GM12878 (cell line): ENCODE results near the gene MRPL41. TPM values are rescaled to one million over a fixed set of nuclear protein-coding genes. Genes with fewer than 3 reads are reported as not detected.
"Not testable (repeated sequence)": the region's sequence is repeated elsewhere in the genome, so short reads cannot be mapped to it uniquely, and the experiment has no call there.

Experiments used
- ATAC-seq: fragments of 200-7000 bp; cut with Tn5 transposase; 3 replicates; pipeline ENCODE4 v1.9.1; 2020; ENCODE audit warnings: mild to moderate bottlenecking, moderate library complexity
- BruUV-seq: library from RNA; stranded (reverse); fragments of 400-500 nt; replicated peaks from 2 replicates; lab custom pipeline; 2021; lab: Mats Ljungman, UMichigan
- CTCF ChIA-PET: fragments of 300-600 bp; sonication (Branson Sonifier 250); formaldehyde crosslinking; extraction: SDS; loops from one replicate; lab custom pipeline; 2021; ENCODE audit warnings: inconsistent platforms; lab: Yijun Ruan, JAX
- POLR2A ChIA-PET: fragments of 350-600 bp; formaldehyde crosslinking; extraction: SDS; loops from one replicate; lab custom pipeline; 2021; ENCODE audit warnings: inconsistent platforms; lab: Charles Lee
- RAD21 ChIA-PET: fragments of 300-600 bp; sonication (Branson Sonifier 250); formaldehyde crosslinking; loops from one replicate; lab custom pipeline; 2023; ENCODE audit warnings: antibody characterized with exemption; ENCODE audit not compliant: unreplicated experiment; lab: Charles Lee
- SMC1A ChIA-PET: fragments of 300-600 bp; sonication (Branson Sonifier 250); formaldehyde crosslinking; loops from one replicate; lab custom pipeline; 2023; ENCODE audit not compliant: unreplicated experiment, uncharacterized antibody; lab: Charles Lee
- DNase-seq: peaks from one replicate; pipeline ENCODE4 v3.0.0-alpha.2; 2011; ENCODE audit warnings: low read depth, low spot score
- FAIRE-seq: peaks from 3 replicates; lab custom pipeline; 2011; peaks lifted over from hg19 to GRCh38; lab: Jason Lieb, UNC
- H2AFZ ChIP-seq: 2 replicates; pipeline ENCODE4 v1.6.0; 2011; ENCODE audit warnings: low read depth, low read length, control low read depth; ENCODE audit not compliant: control insufficient read depth
- H3K27ac ChIP-seq: 2 replicates; pipeline ENCODE4 v1.5.1; 2011; ENCODE audit warnings: control low read depth; ENCODE audit not compliant: control insufficient read depth, insufficient read depth
- H3K27me3 ChIP-seq, 2 experiments: replicated peaks in 1 of 2; 2 replicates each; pipeline versions ENCODE4 v1.6.0 to v1.6.1; 2011; ENCODE audit warnings: low read length in 1 of 2; ENCODE audit not compliant: control insufficient read depth in 2 of 2, insufficient read depth in 2 of 2
- H3K36me3 ChIP-seq, 2 experiments: 2 replicates each; pipeline ENCODE4 v1.5.1; 2011; ENCODE audit warnings: low read length in 1 of 2; ENCODE audit not compliant: control insufficient read depth in 2 of 2, insufficient read depth in 2 of 2
- H3K4me1 ChIP-seq: 2 replicates; pipeline ENCODE4 v1.6.1; 2011; ENCODE audit warnings: mild to moderate bottlenecking, low read length, moderate library complexity, mixed read lengths; ENCODE audit not compliant: control insufficient read depth, insufficient read depth
- H3K4me2 ChIP-seq: 2 replicates; pipeline ENCODE4 v1.6.0; 2011; ENCODE audit warnings: control low read depth; ENCODE audit not compliant: control insufficient read depth, insufficient read depth
- H3K4me3 ChIP-seq: fragments of 200-600 bp; sonication (generic); 2 replicates; pipeline ENCODE4 v1.5.1; 2016
- H3K79me2 ChIP-seq: 2 replicates; pipeline ENCODE4 v1.6.0; 2011; ENCODE audit warnings: low read length; ENCODE audit not compliant: control insufficient read depth, insufficient read depth
- H3K9ac ChIP-seq: 2 replicates; pipeline ENCODE4 v1.8.0; 2011; ENCODE audit warnings: low read length, control low read depth, mixed read lengths; ENCODE audit not compliant: control insufficient read depth, insufficient read depth
- H3K9me3 ChIP-seq: replicated peaks from 3 replicates; pipeline ENCODE4 v1.5.1; 2011; ENCODE audit warnings: mild to moderate bottlenecking, low read length; ENCODE audit not compliant: control insufficient read depth, insufficient read depth
- H4K20me1 ChIP-seq: 2 replicates; pipeline ENCODE4 v1.6.0; 2011; ENCODE audit not compliant: control insufficient read depth, insufficient read depth
- ETV6 ChIP-seq, 2 experiments: fragments of 450-650 bp in 1 of 2; IDR thresholded peaks in 1 of 2; conservative IDR thresholded peaks in 1 of 2; 2 replicates each; pipeline ENCODE4 v1.6.1; 2014; ENCODE audit warnings: antibody characterized with exemption in 1 of 2, borderline replicate concordance in 1 of 2, low read depth in 1 of 2, mild to moderate bottlenecking in 1 of 2, moderate library complexity in 1 of 2
- HDAC6 ChIP-seq: fragments of 200-600 bp; sonication (generic); IDR thresholded peaks from one replicate; pipeline ENCODE4 v1.8.0; 2017; ENCODE audit warnings: antibody characterized with exemption; ENCODE audit not compliant: unreplicated experiment
- IKZF2 ChIP-seq, 2 experiments: fragments of 450-650 bp; IDR thresholded peaks; 2 replicates each; pipeline ENCODE4 v1.6.1; 2017; ENCODE audit warnings: mild to moderate bottlenecking in 2 of 2, moderate library complexity in 2 of 2
- RBBP5 ChIP-seq: fragments of 200-600 bp; sonication (generic); conservative IDR thresholded peaks from 2 replicates; pipeline ENCODE4 v1.6.1; 2016
- TAF1 ChIP-seq: IDR thresholded peaks from 2 replicates; pipeline ENCODE4 v1.6.1; 2011; ENCODE audit warnings: mild to moderate bottlenecking, low read depth, low read length, borderline replicate concordance
- WGBS: methylation state at CpG from one replicate; pipeline ENCODE4 v1.1.6; 2016; ENCODE audit warnings: low lambda C conversion rate; ENCODE audit not compliant: insufficient replicate concordance, insufficient coverage; ENCODE audit errors: missing lambda C conversion rate; 5-methylcytosine and 5-hydroxymethylcytosine counted together
- in situ Hi-C: fragments of 300-500 bp; cut with MboI; formaldehyde crosslinking; loops from 9 replicates; pipeline ENCODE4 v1.14.3; 2018; ENCODE audit warnings: mixed read lengths
- intact Hi-C: fragments of 100-400 bp; cut with micrococcal nuclease; formaldehyde crosslinking; loops from one replicate; pipeline ENCODE4 v1.14.2; 2022; ENCODE audit not compliant: unreplicated experiment
- polyA plus RNA-seq, 11 experiments: library from polyadenylated mRNA; depleted of rRNA in 4 of 11; unstranded in 6 of 11; stranded (reverse) in 5 of 11; fragments of >200 nt; fragmentation: Nextera tagmentation in 4 of 11; fragmentation: Illumina TruSeq in 1 of 11; extraction: Ambion mirVana in 4 of 11; extraction: Trizol in 1 of 11; gene quantifications; 1 replicate in 1 of 11; 2 replicates in 10 of 11; pipeline versions ENCODE4 v1.2.1 to v1.2.3, GENCODE V29; 2011 to 2016; ENCODE audit warnings: inconsistent platforms in 2 of 11, missing spikeins in 2 of 11, low read depth in 1 of 11
- total RNA-seq, 4 experiments: library from RNA; depleted of rRNA in 3 of 4; stranded (reverse); fragments of >200 nt in 3 of 4; fragmentation: Illumina TruSeq in 1 of 4; extraction: Trizol in 1 of 4; gene quantifications; 2 replicates each; pipeline versions ENCODE4 v1.2.1 to v1.2.3, GENCODE V29; 2013 to 2021
- TF ChIP-seq, protein P1 (sequence below): fragments of 450-650 bp; IDR thresholded peaks from 2 replicates; pipeline ENCODE4 v1.6.1; 2017; ENCODE audit warnings: mild to moderate bottlenecking, moderate library complexity
- TF ChIP-seq, protein P2 (sequence below): fragments of 450-650 bp; conservative IDR thresholded peaks from 2 replicates; pipeline ENCODE4 v1.6.1; 2017; ENCODE audit warnings: mild to moderate bottlenecking, moderate library complexity
- TF ChIP-seq, protein P3 (sequence below): IDR thresholded peaks from 2 replicates; pipeline ENCODE4 v1.6.1; 2011; ENCODE audit warnings: borderline replicate concordance, low read depth, mild to moderate bottlenecking, moderate library complexity, mixed read lengths, low read length; ENCODE audit not compliant: insufficient read depth; ENCODE audit errors: extremely low read length

MRPL41 gene
- total and polyA plus RNA-seq, 10 of the 15 experiments (the other 5 are each of a cell fraction or from before 2014, with no cell fraction given): 1.3 to 116 (median 40.1) TPM

DNA sequence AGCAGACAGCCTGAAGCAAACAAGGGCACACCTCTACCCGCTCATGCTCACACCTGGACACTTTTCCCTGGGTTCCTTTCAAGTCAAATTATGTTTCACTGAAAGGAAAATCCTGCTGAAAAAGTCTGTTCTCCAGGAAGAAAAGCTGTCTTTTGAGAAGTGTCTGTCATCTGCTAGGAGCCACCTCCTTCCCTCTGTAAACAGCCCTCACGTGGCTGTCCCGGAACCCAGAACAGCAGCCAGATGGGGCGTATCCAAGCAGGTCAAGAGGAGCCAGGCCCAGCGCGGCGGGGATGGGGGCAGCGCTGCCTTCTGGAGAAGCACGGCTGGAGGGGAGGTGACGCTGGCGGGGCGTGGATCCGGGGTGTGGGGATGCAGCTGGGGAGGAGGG is 1.5 kb upstream of the MRPL41 start, which contains the start of gene PNPLA7 (continued):
- TF ChIP-seq, protein P1, sequence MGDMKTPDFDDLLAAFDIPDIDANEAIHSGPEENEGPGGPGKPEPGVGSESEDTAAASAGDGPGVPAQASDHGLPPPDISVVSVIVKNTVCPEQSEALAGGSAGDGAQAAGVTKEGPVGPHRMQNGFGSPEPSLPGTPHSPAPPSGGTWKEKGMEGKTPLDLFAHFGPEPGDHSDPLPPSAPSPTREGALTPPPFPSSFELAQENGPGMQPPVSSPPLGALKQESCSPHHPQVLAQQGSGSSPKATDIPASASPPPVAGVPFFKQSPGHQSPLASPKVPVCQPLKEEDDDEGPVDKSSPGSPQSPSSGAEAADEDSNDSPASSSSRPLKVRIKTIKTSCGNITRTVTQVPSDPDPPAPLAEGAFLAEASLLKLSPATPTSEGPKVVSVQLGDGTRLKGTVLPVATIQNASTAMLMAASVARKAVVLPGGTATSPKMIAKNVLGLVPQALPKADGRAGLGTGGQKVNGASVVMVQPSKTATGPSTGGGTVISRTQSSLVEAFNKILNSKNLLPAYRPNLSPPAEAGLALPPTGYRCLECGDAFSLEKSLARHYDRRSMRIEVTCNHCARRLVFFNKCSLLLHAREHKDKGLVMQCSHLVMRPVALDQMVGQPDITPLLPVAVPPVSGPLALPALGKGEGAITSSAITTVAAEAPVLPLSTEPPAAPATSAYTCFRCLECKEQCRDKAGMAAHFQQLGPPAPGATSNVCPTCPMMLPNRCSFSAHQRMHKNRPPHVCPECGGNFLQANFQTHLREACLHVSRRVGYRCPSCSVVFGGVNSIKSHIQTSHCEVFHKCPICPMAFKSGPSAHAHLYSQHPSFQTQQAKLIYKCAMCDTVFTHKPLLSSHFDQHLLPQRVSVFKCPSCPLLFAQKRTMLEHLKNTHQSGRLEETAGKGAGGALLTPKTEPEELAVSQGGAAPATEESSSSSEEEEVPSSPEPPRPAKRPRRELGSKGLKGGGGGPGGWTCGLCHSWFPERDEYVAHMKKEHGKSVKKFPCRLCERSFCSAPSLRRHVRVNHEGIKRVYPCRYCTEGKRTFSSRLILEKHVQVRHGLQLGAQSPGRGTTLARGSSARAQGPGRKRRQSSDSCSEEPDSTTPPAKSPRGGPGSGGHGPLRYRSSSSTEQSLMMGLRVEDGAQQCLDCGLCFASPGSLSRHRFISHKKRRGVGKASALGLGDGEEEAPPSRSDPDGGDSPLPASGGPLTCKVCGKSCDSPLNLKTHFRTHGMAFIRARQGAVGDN: no peak
- TF ChIP-seq IKZF2 (IDR thresholded peaks at IDR 0.05) (no peak), TAF1 (no peak), RBBP5 (no peak), HDAC6 (no peak), ETV6 (conservative IDR thresholded peaks at IDR 0.05 in 1 of 2, IDR thresholded peaks at IDR 0.05 in 1 of 2; ENCODE audit: borderline replicate concordance in 1 of 2, low read depth in 1 of 2) (no peak)
- TF ChIP-seq, protein P2, sequence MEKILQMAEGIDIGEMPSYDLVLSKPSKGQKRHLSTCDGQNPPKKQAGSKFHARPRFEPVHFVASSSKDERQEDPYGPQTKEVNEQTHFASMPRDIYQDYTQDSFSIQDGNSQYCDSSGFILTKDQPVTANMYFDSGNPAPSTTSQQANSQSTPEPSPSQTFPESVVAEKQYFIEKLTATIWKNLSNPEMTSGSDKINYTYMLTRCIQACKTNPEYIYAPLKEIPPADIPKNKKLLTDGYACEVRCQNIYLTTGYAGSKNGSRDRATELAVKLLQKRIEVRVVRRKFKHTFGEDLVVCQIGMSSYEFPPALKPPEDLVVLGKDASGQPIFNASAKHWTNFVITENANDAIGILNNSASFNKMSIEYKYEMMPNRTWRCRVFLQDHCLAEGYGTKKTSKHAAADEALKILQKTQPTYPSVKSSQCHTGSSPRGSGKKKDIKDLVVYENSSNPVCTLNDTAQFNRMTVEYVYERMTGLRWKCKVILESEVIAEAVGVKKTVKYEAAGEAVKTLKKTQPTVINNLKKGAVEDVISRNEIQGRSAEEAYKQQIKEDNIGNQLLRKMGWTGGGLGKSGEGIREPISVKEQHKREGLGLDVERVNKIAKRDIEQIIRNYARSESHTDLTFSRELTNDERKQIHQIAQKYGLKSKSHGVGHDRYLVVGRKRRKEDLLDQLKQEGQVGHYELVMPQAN: no peak; the same call in 1 of the 2 replicates
- TF ChIP-seq, protein P3, sequence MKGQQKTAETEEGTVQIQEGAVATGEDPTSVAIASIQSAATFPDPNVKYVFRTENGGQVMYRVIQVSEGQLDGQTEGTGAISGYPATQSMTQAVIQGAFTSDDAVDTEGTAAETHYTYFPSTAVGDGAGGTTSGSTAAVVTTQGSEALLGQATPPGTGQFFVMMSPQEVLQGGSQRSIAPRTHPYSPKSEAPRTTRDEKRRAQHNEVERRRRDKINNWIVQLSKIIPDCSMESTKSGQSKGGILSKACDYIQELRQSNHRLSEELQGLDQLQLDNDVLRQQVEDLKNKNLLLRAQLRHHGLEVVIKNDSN: peak; percentile 68
- TF ChIP-seq, all 136 proteins: peak for 10

DNA sequence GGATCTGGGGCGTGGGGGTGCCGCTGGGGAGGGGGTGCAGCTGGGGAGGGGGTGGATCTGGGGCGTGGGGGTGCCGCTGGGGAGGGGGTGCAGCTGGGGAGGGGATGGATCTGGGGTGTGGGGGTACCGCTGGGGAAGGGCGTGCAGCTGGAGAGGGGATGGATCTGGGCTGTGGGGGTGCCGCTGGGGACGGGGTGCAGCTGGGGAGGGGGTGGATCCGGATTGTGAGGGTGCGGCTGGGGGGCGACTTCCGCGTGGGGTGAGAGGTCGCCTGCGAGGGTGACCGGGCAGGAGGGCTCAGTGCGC is 768 bp upstream of the MRPL41 start:
- H3K36me3 ChIP-seq, intact Hi-C loops, BruUV-seq, H4K20me1 ChIP-seq, H3K27me3 ChIP-seq, CTCF ChIA-PET, FAIRE-seq, DNase-seq, ATAC-seq, in situ Hi-C loops, H3K9me3 ChIP-seq, SMC1A ChIA-PET: not testable (repeated sequence)
- ChIA-PET POLR2A (interaction anchor here (0.6 to 1.7 kb wide), 2 partner anchors 26 to 119 kb away, joined by 5 to 7 read pairs; no protein-coding TSS in a partner anchor), RAD21 (interaction anchor here (1.4 kb wide), 1 partner anchor 40 kb away, joined by 4 read pairs; the partner anchor contains the start of gene ZMYND19)
- 0% methylated on average over 8 of the region's 17 CpGs for WGBS
- Histone ChIP-seq H3K79me2 (peaks cover 11% of the 10 kb centered on the region), H3K4me1 (peaks cover 14% of the 10 kb centered on the region), H2AFZ (peak overlapping the region; percentile 77), H3K4me2 (peak overlapping the region; percentile 86), H3K27ac (peak overlapping the region; percentile 55), H3K9ac (peak overlapping the region; percentile 54; the same call in 1 of the 2 replicates), H3K4me3 (peak overlapping the region; percentile 72)
